BLaER1 (cell line): Measurements from ENCODE around the gene AKAP12.
"Not testable (repeated sequence)": the region's sequence is repeated elsewhere in the genome, so short reads cannot be mapped to it uniquely, and the experiment has no call there.

Experiments
- H3K27ac ChIP-seq: shearing (Covaris generic); formaldehyde crosslinking; 2 replicates; pipeline ENCODE4 v1.8.1; 2022
- H3K27me3 ChIP-seq: shearing (Covaris generic); formaldehyde crosslinking; 2 replicates; pipeline ENCODE4 v1.8.1; 2022
- H3K36me3 ChIP-seq: shearing (Covaris generic); formaldehyde crosslinking; 2 replicates; pipeline ENCODE4 v1.8.1; 2022
- H3K4me1 ChIP-seq: shearing (Covaris generic); formaldehyde crosslinking; 2 replicates; pipeline ENCODE4 v1.8.1; 2022
- H3K4me2 ChIP-seq: shearing (Covaris generic); formaldehyde crosslinking; 2 replicates; pipeline ENCODE4 v1.8.1; 2022
- H3K4me3 ChIP-seq: shearing (Covaris generic); formaldehyde crosslinking; 2 replicates; pipeline ENCODE4 v1.8.1; 2022
- H3K9ac ChIP-seq: shearing (Covaris generic); formaldehyde crosslinking; 2 replicates; pipeline ENCODE4 v1.8.1; 2022
- H3K9me3 ChIP-seq: shearing (Covaris generic); formaldehyde crosslinking; 2 replicates; pipeline ENCODE4 v1.8.1; 2022
- H4K20me1 ChIP-seq: shearing (Covaris generic); formaldehyde crosslinking; 2 replicates; pipeline ENCODE4 v1.8.1; 2022
- Cebpa-rat ChIP-seq: shearing (Covaris generic); IDR thresholded peaks from 2 replicates; pipeline ENCODE4 v1.8.1; 2022

Gene AKAP12

GRCh38 chr6:151330130-151330696 is 90.4 kb downstream of the AKAP12 start:
- no peaks in the 10 kb centered on the region for H3K9me3 ChIP-seq
- peaks cover 70% of the 10 kb centered on the region for H3K36me3 ChIP-seq
- H3K4me3 ChIP-seq, result no peak overlapping the region
- TF ChIP-seq Cebpa-rat, result no peak
- no peak overlapping the region for H3K27ac ChIP-seq
- no peak overlapping the region for H3K9ac ChIP-seq
- no peaks in the 10 kb centered on the region for H3K27me3 ChIP-seq
- peaks cover 100% of the 10 kb centered on the region for H4K20me1 ChIP-seq
- H3K4me2 ChIP-seq, result no peak overlapping the region
- peaks cover 10% of the 10 kb centered on the region for H3K4me1 ChIP-seq

DNA sequence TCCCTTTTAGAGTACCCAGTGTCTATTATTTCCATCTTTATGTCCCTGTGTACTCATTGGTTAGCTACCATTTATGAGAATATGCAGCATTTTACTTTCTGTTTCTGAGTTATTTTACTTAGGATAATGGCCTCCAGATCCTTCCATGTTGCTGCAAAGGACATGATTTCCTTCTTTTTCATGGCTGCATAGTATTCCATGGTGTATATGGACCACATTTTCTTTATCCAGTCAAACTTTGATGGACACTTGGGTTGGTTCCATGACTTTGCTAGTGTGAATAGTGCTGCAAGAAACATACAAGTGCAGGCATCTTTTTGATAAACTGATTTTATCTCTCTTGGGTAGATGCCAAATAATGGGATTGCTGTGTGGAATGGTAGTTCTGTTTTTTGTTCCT is 96.2 kb downstream of the AKAP12 start:
- Histone ChIP-seq H3K9ac (no peak overlapping the region), H3K9me3 (no peaks in the 10 kb centered on the region), H3K27me3 (no peaks in the 10 kb centered on the region), H3K27ac (no peak overlapping the region), H3K4me1 (peaks cover 5% of the 10 kb centered on the region), H4K20me1 (peaks cover 100% of the 10 kb centered on the region), H3K4me2 (no peak overlapping the region), H3K4me3 (no peak overlapping the region), H3K36me3 (peaks cover 91% of the 10 kb centered on the region)
- no peak for TF ChIP-seq Cebpa-rat

GRCh38 chr6:151338651-151339200 is 99.0 kb downstream of the AKAP12 start:
- no peak for TF ChIP-seq Cebpa-rat
- Histone ChIP-seq H3K27me3 (no peaks in the 10 kb centered on the region), H4K20me1 (peaks cover 100% of the 10 kb centered on the region), H3K27ac (no peak overlapping the region), H3K4me3 (no peak overlapping the region), H3K9ac (no peak overlapping the region), H3K36me3 (peaks cover 91% of the 10 kb centered on the region), H3K4me1 (peaks cover 22% of the 10 kb centered on the region), H3K9me3 (no peaks in the 10 kb centered on the region), H3K4me2 (no peak overlapping the region)

GRCh38 chr6:151339369-151339768 is 99.6 kb downstream of the AKAP12 start:
- Histone ChIP-seq H3K4me2 (no peak overlapping the region), H3K9me3 (no peaks in the 10 kb centered on the region), H3K4me1 (peaks cover 28% of the 10 kb centered on the region), H3K27ac (no peak overlapping the region), H3K27me3 (no peaks in the 10 kb centered on the region), H4K20me1 (peaks cover 100% of the 10 kb centered on the region), H3K36me3 (peaks cover 89% of the 10 kb centered on the region), H3K4me3 (no peak overlapping the region), H3K9ac (no peak overlapping the region)
- no peak for TF ChIP-seq Cebpa-rat

DNA sequence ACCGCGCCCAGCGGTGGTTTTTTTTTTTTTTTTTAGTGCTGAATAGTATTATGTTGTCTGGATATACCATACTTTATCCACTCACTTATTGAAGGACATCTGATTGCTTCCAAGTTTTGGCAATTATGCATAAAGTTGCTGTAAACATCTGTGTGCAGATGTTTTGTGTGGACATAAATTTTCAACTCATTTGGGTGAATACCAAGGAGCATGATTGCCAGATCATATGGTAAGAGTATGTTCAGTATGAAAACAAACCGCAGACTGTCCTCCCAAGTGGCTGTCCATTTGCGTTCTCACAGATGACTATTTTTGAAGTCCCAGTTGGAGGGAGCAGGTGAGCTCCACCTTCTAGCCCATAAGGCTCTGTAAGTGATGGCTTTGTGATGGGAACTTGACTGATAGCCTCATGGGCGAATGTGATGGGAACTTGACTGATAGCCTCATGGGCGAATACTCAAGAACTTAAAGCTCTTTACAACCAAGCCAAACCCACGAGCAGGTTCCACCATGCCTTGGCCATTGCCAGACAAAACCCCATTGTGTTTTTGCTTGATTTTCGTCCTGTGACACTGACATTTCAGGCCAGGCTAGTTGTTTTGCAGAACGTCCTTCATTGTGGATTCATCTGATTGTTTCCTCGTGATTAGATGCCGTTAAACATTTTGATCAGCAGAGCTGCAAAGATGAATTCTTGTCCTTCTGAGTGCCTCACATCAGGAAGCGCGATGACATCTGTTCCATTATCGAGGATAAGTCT is 100.6 kb downstream of the AKAP12 start:
- no peak overlapping the region for H3K4me2 ChIP-seq
- H3K27ac ChIP-seq, result no peak overlapping the region
- H3K4me3 ChIP-seq, result no peak overlapping the region
- H3K27me3 ChIP-seq, result no peaks in the 10 kb centered on the region
- no peak overlapping the region for H3K9ac ChIP-seq
- peaks cover 31% of the 10 kb centered on the region for H3K4me1 ChIP-seq
- H3K36me3 ChIP-seq, result peaks cover 90% of the 10 kb centered on the region
- H4K20me1 ChIP-seq, result peaks cover 100% of the 10 kb centered on the region
- no peak for TF ChIP-seq Cebpa-rat
- no peaks in the 10 kb centered on the region for H3K9me3 ChIP-seq

DNA sequence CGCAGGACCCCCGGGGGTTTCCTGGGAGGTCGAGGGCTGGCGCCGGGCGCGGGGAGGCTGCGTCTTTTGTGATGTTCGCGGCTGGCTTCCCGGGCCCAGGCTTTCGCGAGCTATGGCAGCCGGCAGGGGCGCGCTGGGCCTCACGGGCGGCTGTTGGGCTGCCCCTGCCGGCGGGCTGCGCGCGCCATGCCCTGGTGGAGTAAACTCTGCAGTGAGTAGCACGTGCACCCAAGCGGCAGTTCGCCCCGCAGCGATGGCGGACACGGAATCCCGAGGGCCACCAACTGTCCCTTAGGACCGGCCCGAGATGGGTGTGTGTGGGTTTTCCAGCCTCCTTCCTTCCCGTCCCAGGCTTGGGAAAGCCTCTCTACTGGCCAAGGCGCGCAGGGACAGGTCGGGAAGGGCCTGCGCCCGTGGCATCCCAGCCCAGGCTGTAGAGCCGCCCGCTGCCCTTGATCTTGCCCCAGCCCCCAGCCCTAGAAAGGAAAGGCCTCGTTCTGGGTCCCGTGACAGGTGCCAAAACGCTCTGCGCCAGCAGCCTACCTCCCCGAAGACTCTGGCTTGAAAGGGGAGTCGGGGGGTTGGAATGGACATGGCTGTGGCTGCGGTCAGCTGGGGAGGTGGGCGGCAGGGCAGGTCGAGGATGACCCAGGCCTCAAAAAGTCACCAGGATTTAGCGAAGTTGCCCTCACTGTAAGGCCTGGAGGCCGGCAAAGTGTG is 101.9 kb downstream of the AKAP12 start:
- no peak overlapping the region for H3K27ac ChIP-seq
- no peak overlapping the region for H3K4me2 ChIP-seq
- H3K9me3 ChIP-seq, result no peaks in the 10 kb centered on the region
- no peak overlapping the region for H3K9ac ChIP-seq
- H3K27me3 ChIP-seq, result no peaks in the 10 kb centered on the region
- peaks cover 100% of the 10 kb centered on the region for H4K20me1 ChIP-seq
- H3K36me3 ChIP-seq, result peaks cover 84% of the 10 kb centered on the region
- H3K4me1 ChIP-seq, result peaks cover 26% of the 10 kb centered on the region; the same call in 1 of the 2 replicates
- no peak overlapping the region for H3K4me3 ChIP-seq
- no peak for TF ChIP-seq Cebpa-rat

DNA sequence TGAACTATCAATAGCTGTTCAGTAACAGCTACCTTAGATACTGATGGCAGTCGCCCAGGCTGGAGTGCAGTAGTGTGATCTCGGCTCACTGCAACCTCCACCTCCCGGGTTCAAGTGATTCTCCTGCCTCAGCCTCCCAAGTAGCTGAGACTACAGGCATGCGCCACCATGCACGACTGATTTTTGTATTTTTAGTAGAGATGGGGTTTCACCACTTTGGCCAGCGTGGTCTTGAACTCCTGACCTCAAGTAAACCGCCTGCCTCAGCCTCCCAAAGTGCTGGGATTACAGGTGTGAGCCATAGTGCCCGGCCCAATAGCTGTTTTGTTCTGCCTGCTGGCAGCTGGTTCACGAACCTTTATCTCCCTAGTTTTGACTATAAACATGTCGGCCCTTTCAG is 103.0 kb downstream of the AKAP12 start:
- not testable (repeated sequence) for H3K27me3 ChIP-seq, H3K4me3 ChIP-seq, H3K4me2 ChIP-seq, H3K9ac ChIP-seq, H3K9me3 ChIP-seq, H3K27ac ChIP-seq
- peaks cover 26% of the 10 kb centered on the region; the same call in 1 of the 2 replicates for H3K4me1 ChIP-seq
- H3K36me3 ChIP-seq, result peaks cover 84% of the 10 kb centered on the region
- H4K20me1 ChIP-seq, result peaks cover 100% of the 10 kb centered on the region

DNA sequence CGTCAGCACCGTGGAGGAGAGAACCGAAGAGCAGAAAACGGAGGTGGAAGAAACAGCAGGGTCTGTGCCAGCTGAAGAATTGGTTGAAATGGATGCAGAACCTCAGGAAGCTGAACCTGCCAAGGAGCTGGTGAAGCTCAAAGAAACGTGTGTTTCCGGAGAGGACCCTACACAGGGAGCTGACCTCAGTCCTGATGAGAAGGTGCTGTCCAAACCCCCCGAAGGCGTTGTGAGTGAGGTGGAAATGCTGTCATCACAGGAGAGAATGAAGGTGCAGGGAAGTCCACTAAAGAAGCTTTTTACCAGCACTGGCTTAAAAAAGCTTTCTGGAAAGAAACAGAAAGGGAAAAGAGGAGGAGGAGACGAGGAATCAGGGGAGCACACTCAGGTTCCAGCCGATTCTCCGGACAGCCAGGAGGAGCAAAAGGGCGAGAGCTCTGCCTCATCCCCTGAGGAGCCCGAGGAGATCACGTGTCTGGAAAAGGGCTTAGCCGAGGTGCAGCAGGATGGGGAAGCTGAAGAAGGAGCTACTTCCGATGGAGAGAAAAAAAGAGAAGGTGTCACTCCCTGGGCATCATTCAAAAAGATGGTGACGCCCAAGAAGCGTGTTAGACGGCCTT is 110.0 kb downstream of the AKAP12 start:
- Histone ChIP-seq H3K9ac (no peak overlapping the region), H4K20me1 (peaks cover 98% of the 10 kb centered on the region), H3K4me1 (no peaks in the 10 kb centered on the region), H3K4me3 (no peak overlapping the region), H3K27ac (no peak overlapping the region), H3K27me3 (no peaks in the 10 kb centered on the region), H3K9me3 (no peaks in the 10 kb centered on the region), H3K36me3 (peaks cover 86% of the 10 kb centered on the region), H3K4me2 (no peak overlapping the region)
- TF ChIP-seq Cebpa-rat, result no peak

GRCh38 chr6:151350442-151351145 is 110.8 kb downstream of the AKAP12 start:
- Histone ChIP-seq H3K4me2 (no peak overlapping the region), H3K9ac (no peak overlapping the region), H4K20me1 (peaks cover 98% of the 10 kb centered on the region), H3K4me1 (no peaks in the 10 kb centered on the region), H3K4me3 (no peak overlapping the region), H3K36me3 (peaks cover 94% of the 10 kb centered on the region), H3K27me3 (no peaks in the 10 kb centered on the region), H3K27ac (no peak overlapping the region), H3K9me3 (no peaks in the 10 kb centered on the region)
- no peak for TF ChIP-seq Cebpa-rat
